DOHH2 (cell line): ENCODE results near the gene KLHL40.

ENCODE experiments used
- EZH2phosphoT487 ChIP-seq: fragments of 200-600 bp; sonication (generic); IDR thresholded peaks from 2 replicates; pipeline ENCODE4 v1.6.1; 2017; ENCODE audit warnings: borderline replicate concordance, mild to moderate bottlenecking, antibody characterized with exemption, low read length, moderate library complexity, mixed read lengths
- TF ChIP-seq, protein P1 (sequence below): fragments of 200-600 bp; sonication (generic); IDR thresholded peaks from one replicate; pipeline ENCODE4 v1.5.1; 2014; ENCODE audit warnings: antibody characterized with exemption, mild to moderate bottlenecking, low read depth, low read length; ENCODE audit not compliant: poor library complexity, severe bottlenecking

- no peak for TF ChIP-seq EZH2phosphoT487
- TF ChIP-seq, protein P1, sequence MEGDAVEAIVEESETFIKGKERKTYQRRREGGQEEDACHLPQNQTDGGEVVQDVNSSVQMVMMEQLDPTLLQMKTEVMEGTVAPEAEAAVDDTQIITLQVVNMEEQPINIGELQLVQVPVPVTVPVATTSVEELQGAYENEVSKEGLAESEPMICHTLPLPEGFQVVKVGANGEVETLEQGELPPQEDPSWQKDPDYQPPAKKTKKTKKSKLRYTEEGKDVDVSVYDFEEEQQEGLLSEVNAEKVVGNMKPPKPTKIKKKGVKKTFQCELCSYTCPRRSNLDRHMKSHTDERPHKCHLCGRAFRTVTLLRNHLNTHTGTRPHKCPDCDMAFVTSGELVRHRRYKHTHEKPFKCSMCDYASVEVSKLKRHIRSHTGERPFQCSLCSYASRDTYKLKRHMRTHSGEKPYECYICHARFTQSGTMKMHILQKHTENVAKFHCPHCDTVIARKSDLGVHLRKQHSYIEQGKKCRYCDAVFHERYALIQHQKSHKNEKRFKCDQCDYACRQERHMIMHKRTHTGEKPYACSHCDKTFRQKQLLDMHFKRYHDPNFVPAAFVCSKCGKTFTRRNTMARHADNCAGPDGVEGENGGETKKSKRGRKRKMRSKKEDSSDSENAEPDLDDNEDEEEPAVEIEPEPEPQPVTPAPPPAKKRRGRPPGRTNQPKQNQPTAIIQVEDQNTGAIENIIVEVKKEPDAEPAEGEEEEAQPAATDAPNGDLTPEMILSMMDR: no peak
Measured at GRCh38 chr3:42729404-42730145, 44.2 kb downstream of the KLHL40 start.
